ENCODE results near the gene TMEM129.

The TMEM129 gene

DNA sequence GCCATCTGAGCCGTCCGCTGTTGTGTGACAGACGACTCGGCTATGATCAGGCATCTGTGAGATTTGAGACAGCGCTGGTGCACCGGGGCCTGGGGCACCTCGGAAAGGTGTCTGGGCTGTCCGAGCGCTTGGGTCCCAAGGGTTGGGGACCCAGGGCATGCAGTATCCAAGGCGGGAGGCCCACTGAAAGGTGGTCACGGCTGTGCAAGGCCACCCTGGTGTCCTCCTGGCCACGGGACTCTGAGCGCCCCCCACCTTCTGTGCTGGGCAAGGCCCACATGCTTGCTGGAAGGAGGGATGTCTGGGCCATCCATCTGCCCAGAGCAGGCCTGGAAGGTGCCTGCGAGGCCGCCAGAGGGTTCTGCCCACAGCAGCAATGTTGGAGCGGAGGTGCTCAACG is 20.1 kb upstream of the TMEM129 start:
- H3K79me2 ChIP-seq (ENCODE audit: control insufficient read depth, insufficient read depth, low read length, poor library complexity) = no peaks in the 10 kb centered on the region
- WGBS (ENCODE audit: extremely low coverage, insufficient coverage, insufficient read length) = no CpG with 5 or more reads among the region's 17 CpGs
- H4K91ac ChIP-seq (ENCODE audit: low read depth, low read length) = no peak overlapping the region
- no peak overlapping the region for H3K23ac ChIP-seq (ENCODE audit: low read length)
- no peak overlapping the region for H2BK120ac ChIP-seq (ENCODE audit: insufficient read depth, low read length, poor library complexity)
- H3K4me1 ChIP-seq (ENCODE audit: control insufficient read depth in 1 of 2, insufficient read depth in 2 of 2, low read length in 2 of 2) = no peaks in the 10 kb centered on the region
- H3K4me2 ChIP-seq (ENCODE audit: low read length) = no peak overlapping the region
- H3K9ac ChIP-seq (ENCODE audit: low read length) = no peak overlapping the region
- no peak overlapping the region for H2BK5ac ChIP-seq (ENCODE audit: low read depth, low read length, poor library complexity)
- H3K4me3 ChIP-seq (ENCODE audit: low read depth, low read length) = no peak overlapping the region
- H3K4ac ChIP-seq (ENCODE audit: low read depth, low read length) = no peak overlapping the region
- no peak overlapping the region for H4K12ac ChIP-seq (ENCODE audit: low read depth, low read length)
- no peak overlapping the region for H3K14ac ChIP-seq (ENCODE audit: low read length)
- H3K9me3 ChIP-seq (ENCODE audit: insufficient read depth, low read depth, low read length) = peaks cover 25% of the 10 kb centered on the region
- H2BK12ac ChIP-seq (ENCODE audit: low read length) = no peak overlapping the region
- H2AFZ ChIP-seq (ENCODE audit: insufficient read depth, low read length, poor library complexity) = no peak overlapping the region
- H3K27me3 ChIP-seq (ENCODE audit: insufficient read depth, low read length) = no peaks in the 10 kb centered on the region
- no peak overlapping the region for H3K27ac ChIP-seq (ENCODE audit: low read depth, low read length)
- H3K18ac ChIP-seq (ENCODE audit: low read length) = no peak overlapping the region
- H2AK5ac ChIP-seq (ENCODE audit: low read length) = no peak overlapping the region
- H4K8ac ChIP-seq (ENCODE audit: low read depth, low read length) = no peak overlapping the region
- no peaks in the 10 kb centered on the region for H3K79me1 ChIP-seq (ENCODE audit: low read length)
- DNase-seq = no peak
- peaks cover 71 to 77% of the 10 kb centered on the region in 2 experiments for H3K36me3 ChIP-seq (ENCODE audit: control insufficient read depth in 1 of 2, insufficient read depth in 2 of 2, low read length in 2 of 2)

DNA sequence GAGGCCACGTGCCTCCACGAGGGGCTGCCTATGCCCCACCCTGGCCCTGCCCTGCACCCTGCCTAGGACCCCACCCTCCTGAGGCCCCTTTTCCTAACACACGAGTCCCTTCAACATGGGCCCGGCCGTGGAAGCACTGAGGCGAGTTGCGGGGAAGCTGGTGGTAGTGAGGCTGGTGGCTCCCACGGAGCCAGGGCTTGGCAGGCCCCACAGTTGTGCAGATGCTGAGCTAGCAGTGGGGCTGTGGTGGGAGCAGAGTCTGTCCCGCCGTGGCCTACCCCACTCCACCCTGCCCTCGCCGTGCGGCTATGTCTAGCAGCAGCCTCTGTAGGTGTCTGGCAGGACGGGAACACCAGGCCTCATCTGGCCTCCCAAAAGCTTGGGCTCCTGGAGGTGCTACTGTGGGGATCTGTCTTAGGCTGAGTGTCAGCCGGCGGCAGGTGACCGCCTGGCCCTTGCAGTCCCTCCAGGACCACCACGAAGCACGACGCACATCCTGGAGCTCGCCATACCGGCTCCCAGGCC is 19.0 kb upstream of the TMEM129 start:
- no peak overlapping the region for H2BK120ac ChIP-seq (ENCODE audit: insufficient read depth, low read length, poor library complexity)
- H3K14ac ChIP-seq (ENCODE audit: low read length) = no peak overlapping the region
- H2AK5ac ChIP-seq (ENCODE audit: low read length) = no peak overlapping the region
- no peak overlapping the region for H4K91ac ChIP-seq (ENCODE audit: low read depth, low read length)
- peaks cover 25% of the 10 kb centered on the region for H3K9me3 ChIP-seq (ENCODE audit: insufficient read depth, low read depth, low read length)
- H3K4me3 ChIP-seq (ENCODE audit: low read depth, low read length) = no peak overlapping the region
- H4K12ac ChIP-seq (ENCODE audit: low read depth, low read length) = no peak overlapping the region
- H3K18ac ChIP-seq (ENCODE audit: low read length) = no peak overlapping the region
- no peak overlapping the region for H3K4ac ChIP-seq (ENCODE audit: low read depth, low read length)
- no peak overlapping the region for H3K23ac ChIP-seq (ENCODE audit: low read length)
- no CpG with 5 or more reads among the region's 22 CpGs for WGBS (ENCODE audit: extremely low coverage, insufficient coverage, insufficient read length)
- H3K27me3 ChIP-seq (ENCODE audit: insufficient read depth, low read length) = no peaks in the 10 kb centered on the region
- no peak overlapping the region for H4K8ac ChIP-seq (ENCODE audit: low read depth, low read length)
- no peak overlapping the region for H2AFZ ChIP-seq (ENCODE audit: insufficient read depth, low read length, poor library complexity)
- no peaks in the 10 kb centered on the region for H3K79me1 ChIP-seq (ENCODE audit: low read length)
- H3K36me3 ChIP-seq (ENCODE audit: control insufficient read depth in 1 of 2, insufficient read depth in 2 of 2, low read length in 2 of 2) = peaks cover 81 to 86% of the 10 kb centered on the region in 2 experiments
- no peaks in the 10 kb centered on the region for H3K79me2 ChIP-seq (ENCODE audit: control insufficient read depth, insufficient read depth, low read length, poor library complexity)
- no peak overlapping the region for H2BK12ac ChIP-seq (ENCODE audit: low read length)
- DNase-seq = no peak
- no peaks in the 10 kb centered on the region for H3K4me1 ChIP-seq (ENCODE audit: control insufficient read depth in 1 of 2, insufficient read depth in 2 of 2, low read length in 2 of 2)
- no peak overlapping the region for H2BK5ac ChIP-seq (ENCODE audit: low read depth, low read length, poor library complexity)
- H3K27ac ChIP-seq (ENCODE audit: low read depth, low read length) = no peak overlapping the region
- no peak overlapping the region for H3K9ac ChIP-seq (ENCODE audit: low read length)
- H3K4me2 ChIP-seq (ENCODE audit: low read length) = no peak overlapping the region

DNA sequence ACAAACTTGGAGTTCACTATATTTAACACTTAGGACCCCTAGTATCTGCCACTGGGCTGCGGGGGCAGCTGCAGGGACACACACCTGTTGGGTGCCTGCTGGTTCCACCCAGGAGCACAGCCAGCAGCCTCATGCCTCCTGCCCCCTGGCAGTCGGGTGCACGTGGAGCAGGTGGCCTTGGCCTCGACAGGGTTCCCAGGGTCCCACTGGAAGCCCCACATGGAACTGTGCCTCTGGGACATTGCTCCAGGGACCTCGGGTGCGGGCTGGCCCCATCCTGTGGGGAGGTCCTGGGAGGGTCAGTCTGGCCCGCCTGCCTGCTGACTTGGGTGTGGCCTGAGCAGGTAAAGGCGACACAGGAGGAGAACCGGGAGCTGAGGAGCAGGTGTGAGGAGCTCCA is 18.2 kb upstream of the TMEM129 start:
- no peak overlapping the region for H2BK12ac ChIP-seq (ENCODE audit: low read length)
- no peak overlapping the region for H3K23ac ChIP-seq (ENCODE audit: low read length)
- no peak overlapping the region for H2AFZ ChIP-seq (ENCODE audit: insufficient read depth, low read length, poor library complexity)
- no peak overlapping the region for H3K9ac ChIP-seq (ENCODE audit: low read length)
- no peak overlapping the region for H4K12ac ChIP-seq (ENCODE audit: low read depth, low read length)
- H2BK120ac ChIP-seq (ENCODE audit: insufficient read depth, low read length, poor library complexity) = no peak overlapping the region
- H3K4ac ChIP-seq (ENCODE audit: low read depth, low read length) = no peak overlapping the region
- peaks cover 80 to 85% of the 10 kb centered on the region in 2 experiments for H3K36me3 ChIP-seq (ENCODE audit: control insufficient read depth in 1 of 2, insufficient read depth in 2 of 2, low read length in 2 of 2)
- H3K14ac ChIP-seq (ENCODE audit: low read length) = no peak overlapping the region
- DNase-seq = no peak
- WGBS (ENCODE audit: extremely low coverage, insufficient coverage, insufficient read length) = no CpG with 5 or more reads among the region's 9 CpGs
- H3K79me1 ChIP-seq (ENCODE audit: low read length) = no peaks in the 10 kb centered on the region
- peaks cover 25% of the 10 kb centered on the region for H3K9me3 ChIP-seq (ENCODE audit: insufficient read depth, low read depth, low read length)
- H2BK5ac ChIP-seq (ENCODE audit: low read depth, low read length, poor library complexity) = no peak overlapping the region
- H3K18ac ChIP-seq (ENCODE audit: low read length) = no peak overlapping the region
- H3K79me2 ChIP-seq (ENCODE audit: control insufficient read depth, insufficient read depth, low read length, poor library complexity) = no peaks in the 10 kb centered on the region
- H3K4me2 ChIP-seq (ENCODE audit: low read length) = no peak overlapping the region
- H4K8ac ChIP-seq (ENCODE audit: low read depth, low read length) = no peak overlapping the region
- H3K27ac ChIP-seq (ENCODE audit: low read depth, low read length) = no peak overlapping the region
- no peaks in the 10 kb centered on the region for H3K27me3 ChIP-seq (ENCODE audit: insufficient read depth, low read length)
- no peak overlapping the region for H4K91ac ChIP-seq (ENCODE audit: low read depth, low read length)
- H3K4me1 ChIP-seq (ENCODE audit: control insufficient read depth in 1 of 2, insufficient read depth in 2 of 2, low read length in 2 of 2) = no peaks in the 10 kb centered on the region
- no peak overlapping the region for H3K4me3 ChIP-seq (ENCODE audit: low read depth, low read length)
- H2AK5ac ChIP-seq (ENCODE audit: low read length) = no peak overlapping the region

DNA sequence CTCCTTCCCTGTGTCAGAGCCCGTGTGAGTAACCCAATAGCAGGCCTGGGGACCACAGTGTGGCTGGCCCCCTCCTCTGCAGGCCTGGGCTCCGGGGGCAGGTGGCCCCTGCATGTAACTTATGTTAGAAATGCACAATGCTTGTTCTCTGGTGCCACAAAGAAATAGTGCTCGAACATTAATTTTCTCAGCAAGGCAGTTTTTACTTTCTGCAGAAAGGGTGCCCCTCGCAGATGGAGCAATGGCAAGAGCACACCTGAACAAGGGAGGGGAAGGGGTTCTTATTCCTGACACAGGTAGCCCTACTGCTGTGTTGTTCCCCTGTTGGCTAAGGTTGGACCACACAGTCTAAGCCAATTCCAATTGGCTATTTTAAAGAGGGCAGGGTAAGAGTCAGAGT is 17.3 kb upstream of the TMEM129 start:
- DNase-seq = no peak
- no peak overlapping the region for H2AK5ac ChIP-seq (ENCODE audit: low read length)

More for the DNA sequence above, 17.3 kb upstream of the TMEM129 start:
- WGBS (ENCODE audit: extremely low coverage, insufficient coverage, insufficient read length) = no CpG with 5 or more reads among the region's 4 CpGs
- Histone ChIP-seq H3K4me3 (ENCODE audit: low read depth, low read length) (no peak overlapping the region), H4K91ac (ENCODE audit: low read depth, low read length) (no peak overlapping the region), H3K18ac (ENCODE audit: low read length) (no peak overlapping the region), H2BK120ac (ENCODE audit: insufficient read depth, low read length, poor library complexity) (no peak overlapping the region), H3K4me2 (ENCODE audit: low read length) (no peak overlapping the region), H3K79me1 (ENCODE audit: low read length) (no peaks in the 10 kb centered on the region), H3K9me3 (ENCODE audit: insufficient read depth, low read depth, low read length) (peaks cover 25% of the 10 kb centered on the region), H3K79me2 (ENCODE audit: control insufficient read depth, insufficient read depth, low read length, poor library complexity) (no peaks in the 10 kb centered on the region), H3K4ac (ENCODE audit: low read depth, low read length) (no peak overlapping the region), H3K23ac (ENCODE audit: low read length) (no peak overlapping the region), H2BK5ac (ENCODE audit: low read depth, low read length, poor library complexity) (no peak overlapping the region), H2BK12ac (ENCODE audit: low read length) (no peak overlapping the region), H3K36me3 (ENCODE audit: control insufficient read depth in 1 of 2, insufficient read depth in 2 of 2, low read length in 2 of 2) (peaks cover 76 to 82% of the 10 kb centered on the region in 2 experiments), H3K27ac (ENCODE audit: low read depth, low read length) (no peak overlapping the region), H3K27me3 (ENCODE audit: insufficient read depth, low read length) (no peaks in the 10 kb centered on the region), H3K9ac (ENCODE audit: low read length) (no peak overlapping the region), H2AFZ (ENCODE audit: insufficient read depth, low read length, poor library complexity) (no peak overlapping the region), H4K12ac (ENCODE audit: low read depth, low read length) (no peak overlapping the region), H4K8ac (ENCODE audit: low read depth, low read length) (no peak overlapping the region), H3K4me1 (ENCODE audit: control insufficient read depth in 1 of 2, insufficient read depth in 2 of 2, low read length in 2 of 2) (no peaks in the 10 kb centered on the region), H3K14ac (ENCODE audit: low read length) (no peak overlapping the region)

All from trophoblast cell (in vitro differentiated cells and primary cell).